SK-N-SH (cell line): Measurements from ENCODE around the gene ADAMTS20. TPM values are rescaled to one million over a fixed set of nuclear protein-coding genes. Genes with fewer than 3 reads are reported as not detected.

Experiments used
- CTCF ChIA-PET: fragments of 300-600, 350-600 bp; formaldehyde crosslinking; extraction: SDS; loops from one replicate; lab custom pipeline; 2021; lab: Yijun Ruan, JAX
- POLR2A ChIA-PET: fragments of 350-600 bp; sonication (Branson Sonifier 250); formaldehyde crosslinking; extraction: SDS; loops from one replicate; lab custom pipeline; 2020; ENCODE audit warnings: antibody characterized with exemption, inconsistent platforms; lab: Yijun Ruan, JAX
- DNase-seq: peaks from one replicate; pipeline ENCODE4 v3.0.0; 2012
- H2AFZ ChIP-seq: fragments of 200-600 bp; sonication (generic); 2 replicates; pipeline ENCODE4 v1.8.1; 2016; ENCODE audit warnings: antibody characterized with exemption, mild to moderate bottlenecking, low read depth
- H3F3A ChIP-seq: fragments of 200-600 bp; sonication (generic); replicated peaks from 2 replicates; pipeline ENCODE3; 2016; ENCODE audit warnings: antibody characterized with exemption, mild to moderate bottlenecking; ENCODE audit not compliant: insufficient read depth
- H3K27ac ChIP-seq, 2 experiments: fragments of 200-500 bp in 1 of 2; fragments of 200-600 bp in 1 of 2; sonication (Bioruptor generic) in 1 of 2; sonication (generic), shearing (Covaris generic) in 1 of 2; 2 replicates each; pipeline versions ENCODE4 v1.5.1 to v1.6.1; 2014 to 2016; ENCODE audit warnings: low read depth in 2 of 2, inconsistent platforms in 1 of 2, low read length in 1 of 2, mild to moderate bottlenecking in 1 of 2, mixed read lengths in 1 of 2
- H3K27me3 ChIP-seq: fragments of 200-600 bp; sonication (generic), shearing (Covaris generic); 2 replicates; pipeline ENCODE4 v1.6.1; 2016; ENCODE audit warnings: mixed run types; ENCODE audit not compliant: insufficient read depth
- H3K36me3 ChIP-seq, 2 experiments: fragments of 200-500 bp in 1 of 2; fragments of 200-600 bp in 1 of 2; sonication (Bioruptor generic) in 1 of 2; sonication (generic) in 1 of 2; replicated peaks in 1 of 2; 2 replicates each; pipeline versions ENCODE3 to v1.5.1; 2014 to 2016; ENCODE audit warnings: low read length in 1 of 2, mild to moderate bottlenecking in 1 of 2; ENCODE audit not compliant: insufficient read depth in 2 of 2, control insufficient read depth in 1 of 2
- H3K4me1 ChIP-seq, 2 experiments: fragments of 200-500 bp in 1 of 2; fragments of 200-600 bp in 1 of 2; sonication (Bioruptor generic) in 1 of 2; sonication (generic), shearing (Covaris generic) in 1 of 2; 2 replicates each; pipeline versions ENCODE4 v1.5.1 to v1.6.1; 2014 to 2016; ENCODE audit warnings: low read depth in 1 of 2, low read length in 1 of 2, mixed run types in 1 of 2; ENCODE audit not compliant: insufficient read depth in 2 of 2, control insufficient read depth in 1 of 2
- H3K4me2 ChIP-seq: fragments of 200-600 bp; sonication (generic), shearing (Covaris generic); 2 replicates; pipeline ENCODE4 v1.6.1; 2017; ENCODE audit warnings: mixed run types
- H3K4me3 ChIP-seq, 2 experiments: fragments of 200-500 bp in 1 of 2; fragments of 200-600 bp in 1 of 2; sonication (Bioruptor generic) in 1 of 2; sonication (generic), shearing (Covaris generic) in 1 of 2; 2 replicates each; pipeline versions ENCODE4 v1.5.1 to v1.8.1; 2014 to 2016; ENCODE audit warnings: low read depth in 2 of 2, inconsistent platforms in 1 of 2, low read length in 1 of 2, mild to moderate bottlenecking in 1 of 2, mixed read lengths in 1 of 2, moderate library complexity in 1 of 2
- H3K79me2 ChIP-seq: fragments of 200-600 bp; sonication (generic); 2 replicates; pipeline ENCODE4 v1.8.1; 2017; ENCODE audit warnings: mild to moderate bottlenecking; ENCODE audit not compliant: insufficient read depth
- H3K9ac ChIP-seq: fragments of 200-600 bp; sonication (generic); 2 replicates; pipeline ENCODE4 v1.6.1; 2017; ENCODE audit warnings: mixed run types
- H3K9me2 ChIP-seq: fragments of 200-600 bp; sonication (generic); 2 replicates; pipeline ENCODE4 v1.6.1; 2017; ENCODE audit warnings: mixed run types
- H3K9me3 ChIP-seq: fragments of 200-600 bp; sonication (generic); 2 replicates; pipeline ENCODE4 v1.6.1; 2017; ENCODE audit warnings: mixed run types, mild to moderate bottlenecking, moderate library complexity
- H4K20me1 ChIP-seq: fragments of 200-600 bp; sonication (generic); 2 replicates; pipeline ENCODE4 v1.6.1; 2017; ENCODE audit warnings: mild to moderate bottlenecking, mixed run types; ENCODE audit not compliant: insufficient read depth
- CHD2 ChIP-seq: fragments of 150-350 bp; IDR thresholded peaks from 2 replicates; pipeline ENCODE4 v1.6.1; 2018; ENCODE audit warnings: low read length; ENCODE audit not compliant: partially characterized antibody
- CTCF ChIP-seq: fragments of 200-600 bp; sonication (generic); IDR thresholded peaks from 2 replicates; pipeline ENCODE4 v1.6.1; 2017; ENCODE audit warnings: antibody characterized with exemption, mild to moderate bottlenecking, moderate library complexity
- EP300 ChIP-seq, 2 experiments: IDR thresholded peaks; 2 replicates each; pipeline versions ENCODE4 v1.4.0 to v1.6.1; 2012; ENCODE audit warnings: borderline replicate concordance in 1 of 2, low read depth in 1 of 2, low read length in 1 of 2
- FOSL2 ChIP-seq: IDR thresholded peaks from 2 replicates; pipeline ENCODE4 v1.4.0; 2012; ENCODE audit warnings: low read depth, mild to moderate bottlenecking, moderate library complexity, borderline replicate concordance
- FOXJ3 ChIP-seq: sonication (generic); formaldehyde crosslinking; IDR thresholded peaks from 2 replicates; pipeline ENCODE4 v1.5.1; 2020; ENCODE audit warnings: mild to moderate bottlenecking, missing genetic modification reagents
- FOXM1 ChIP-seq: IDR thresholded peaks from 2 replicates; pipeline ENCODE4 v1.4.0; 2012; ENCODE audit warnings: low read depth, mild to moderate bottlenecking
- MAX ChIP-seq: IDR thresholded peaks from 2 replicates; pipeline ENCODE4 v1.4.0; 2012; ENCODE audit warnings: low read depth
- MEF2A ChIP-seq: IDR thresholded peaks from 2 replicates; pipeline ENCODE4 v1.4.0; 2012; ENCODE audit warnings: low read depth, borderline replicate concordance
- MXI1 ChIP-seq: IDR thresholded peaks from 2 replicates; pipeline ENCODE4 v1.6.1; 2012; ENCODE audit warnings: mild to moderate bottlenecking, low read depth, low read length, improper control_type of control experiment
- NFIC ChIP-seq: IDR thresholded peaks from 2 replicates; pipeline ENCODE4 v1.4.0; 2012; ENCODE audit warnings: borderline replicate concordance
- NRF1 ChIP-seq: IDR thresholded peaks from 2 replicates; pipeline ENCODE4 v1.6.1; 2012; ENCODE audit warnings: low read depth, mild to moderate bottlenecking, low read length
- PBX3 ChIP-seq: IDR thresholded peaks from 2 replicates; pipeline ENCODE4; 2012
- POLR2AphosphoS5 ChIP-seq: IDR thresholded peaks from 2 replicates; pipeline ENCODE4 v1.6.1; 2012; ENCODE audit warnings: low read depth, low read length
- RAD21 ChIP-seq: IDR thresholded peaks from 2 replicates; pipeline ENCODE4 v1.6.1; 2012; ENCODE audit warnings: mild to moderate bottlenecking, low read length
- RFX5 ChIP-seq: IDR thresholded peaks from 2 replicates; pipeline ENCODE4 v1.6.1; 2012; ENCODE audit warnings: mild to moderate bottlenecking, improper control_type of control experiment, low read length
- RXRA ChIP-seq: IDR thresholded peaks from 2 replicates; pipeline ENCODE4 v1.4.0; 2012; ENCODE audit warnings: low read depth, mild to moderate bottlenecking, borderline replicate concordance
- SIN3A ChIP-seq: IDR thresholded peaks from 2 replicates; pipeline ENCODE4 v1.6.1; 2012; ENCODE audit warnings: low read depth, mild to moderate bottlenecking, low read length, moderate library complexity, borderline replicate concordance
- TAF1 ChIP-seq: IDR thresholded peaks from 2 replicates; pipeline ENCODE4 v1.6.1; 2012; ENCODE audit warnings: low read depth, mild to moderate bottlenecking, low read length, moderate library complexity, borderline replicate concordance
- TCF12 ChIP-seq: IDR thresholded peaks from 2 replicates; pipeline ENCODE4 v1.4.0; 2012
- TEAD4 ChIP-seq: IDR thresholded peaks from 2 replicates; pipeline ENCODE4 v1.4.0; 2012; ENCODE audit warnings: mild to moderate bottlenecking, borderline replicate concordance; ENCODE audit not compliant: insufficient read depth
- USF2 ChIP-seq: fragments of 150-350 bp; IDR thresholded peaks from 2 replicates; pipeline ENCODE4 v1.6.1; 2017; ENCODE audit warnings: antibody characterized with exemption, low read length, low read depth, borderline replicate concordance
- YY1 ChIP-seq: IDR thresholded peaks from 2 replicates; pipeline ENCODE4 v1.4.0; 2012; ENCODE audit warnings: low read depth, mild to moderate bottlenecking
- WGBS: methylation state at CpG from one replicate; pipeline ENCODE4 v1.1.6; 2017; ENCODE audit warnings: low lambda C conversion rate; 5-methylcytosine and 5-hydroxymethylcytosine counted together
- polyA plus RNA-seq, 3 experiments: library from polyadenylated mRNA; depleted of rRNA; stranded (reverse); fragments of >200 nt; gene quantifications; 2 replicates each; pipeline ENCODE4 v1.2.3, GENCODE V29; 2012
- TF ChIP-seq, protein P1 (sequence below): fragments of 150-350 bp; IDR thresholded peaks from 2 replicates; pipeline ENCODE4 v1.6.1; 2016; ENCODE audit warnings: mild to moderate bottlenecking, low read depth, low read length
- TF ChIP-seq, protein P2 (sequence below): IDR thresholded peaks from 2 replicates; pipeline ENCODE4 v1.4.0; 2012; ENCODE audit warnings: low read depth, borderline replicate concordance

The ADAMTS20 gene
- polyA plus RNA-seq, 1 of the 3 experiments (the other 2 are of a cell fraction) = not detected

- H3K36me3 ChIP-seq = no peaks in the 10 kb centered on the region
- 4% methylated on average over 2 of the region's 2 CpGs for WGBS
- no peak overlapping the region for H2AFZ ChIP-seq
- H3K4me1 ChIP-seq = peaks cover 4% of the 10 kb centered on the region in 2 experiments; a peak in 2 of 4 replicates
- CTCF ChIA-PET = interaction anchor here (0.8 to 1.5 kb wide), 5 partner anchors 14 to 850 kb away, joined by 3 to 8 read pairs (median 4); no protein-coding TSS in a partner anchor
- 0 out of 2 replicates have a peak overlapping the region, but pooled peaks have one; percentile 14 for H3K4me2 ChIP-seq
- H3K9me3 ChIP-seq = no peaks in the 10 kb centered on the region
- H3K9me2 ChIP-seq = no peaks in the 10 kb centered on the region
- POLR2A ChIA-PET = no interaction called here
- no peaks in the 10 kb centered on the region for H3K79me2 ChIP-seq
- H3K4me3 ChIP-seq = no peak overlapping the region
- peak; percentile 53 for DNase-seq
- H3K27ac ChIP-seq = peak overlapping the region; percentile 42 to 83; a peak in 3 of 4 replicates
- H3K9ac ChIP-seq = no peak overlapping the region
- H3F3A ChIP-seq = peaks cover 5% of the 10 kb centered on the region
- no peaks in the 10 kb centered on the region for H4K20me1 ChIP-seq
- H3K27me3 ChIP-seq = no peaks in the 10 kb centered on the region
- TF ChIP-seq USF2 = no peak
- peak; percentile 52; the same call in 1 of the 2 replicates for TF ChIP-seq NFIC
- TF ChIP-seq, protein P1, sequence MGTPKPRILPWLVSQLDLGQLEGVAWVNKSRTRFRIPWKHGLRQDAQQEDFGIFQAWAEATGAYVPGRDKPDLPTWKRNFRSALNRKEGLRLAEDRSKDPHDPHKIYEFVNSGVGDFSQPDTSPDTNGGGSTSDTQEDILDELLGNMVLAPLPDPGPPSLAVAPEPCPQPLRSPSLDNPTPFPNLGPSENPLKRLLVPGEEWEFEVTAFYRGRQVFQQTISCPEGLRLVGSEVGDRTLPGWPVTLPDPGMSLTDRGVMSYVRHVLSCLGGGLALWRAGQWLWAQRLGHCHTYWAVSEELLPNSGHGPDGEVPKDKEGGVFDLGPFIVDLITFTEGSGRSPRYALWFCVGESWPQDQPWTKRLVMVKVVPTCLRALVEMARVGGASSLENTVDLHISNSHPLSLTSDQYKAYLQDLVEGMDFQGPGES = no peak
- no peak for TF ChIP-seq TAF1
- peak; percentile 91; the same call in 1 of the 2 replicates for TF ChIP-seq FOSL2
- no peak for TF ChIP-seq MXI1
- TF ChIP-seq FOXJ3 (CRISPR knock-in tag) = peak; percentile 72; the same call in 1 of the 2 replicates
- no peak for TF ChIP-seq RFX5
- no peak for TF ChIP-seq CTCF
- TF ChIP-seq YY1 = no peak
- TF ChIP-seq MAX = no peak
- no peak for TF ChIP-seq MEF2A
- no peak for TF ChIP-seq RXRA
- peak; percentile 8; the same call in 1 of the 2 replicates for TF ChIP-seq RAD21
- peak; percentile 99 for TF ChIP-seq TCF12
- peak; percentile 97 for TF ChIP-seq PBX3
- TF ChIP-seq TEAD4 = peak; percentile 75; the same call in 1 of the 2 replicates
- no peak for TF ChIP-seq NRF1
- no peak for TF ChIP-seq SIN3A
- TF ChIP-seq CHD2 = peak; percentile 26
- TF ChIP-seq FOXM1 = peak; percentile 88
- TF ChIP-seq EP300 (IDR thresholded peaks at IDR 0.05; ENCODE audit: borderline replicate concordance in 1 of 2, low read depth in 1 of 2, low read length in 1 of 2) = peak; percentile 81 to 88
- TF ChIP-seq, protein P2, sequence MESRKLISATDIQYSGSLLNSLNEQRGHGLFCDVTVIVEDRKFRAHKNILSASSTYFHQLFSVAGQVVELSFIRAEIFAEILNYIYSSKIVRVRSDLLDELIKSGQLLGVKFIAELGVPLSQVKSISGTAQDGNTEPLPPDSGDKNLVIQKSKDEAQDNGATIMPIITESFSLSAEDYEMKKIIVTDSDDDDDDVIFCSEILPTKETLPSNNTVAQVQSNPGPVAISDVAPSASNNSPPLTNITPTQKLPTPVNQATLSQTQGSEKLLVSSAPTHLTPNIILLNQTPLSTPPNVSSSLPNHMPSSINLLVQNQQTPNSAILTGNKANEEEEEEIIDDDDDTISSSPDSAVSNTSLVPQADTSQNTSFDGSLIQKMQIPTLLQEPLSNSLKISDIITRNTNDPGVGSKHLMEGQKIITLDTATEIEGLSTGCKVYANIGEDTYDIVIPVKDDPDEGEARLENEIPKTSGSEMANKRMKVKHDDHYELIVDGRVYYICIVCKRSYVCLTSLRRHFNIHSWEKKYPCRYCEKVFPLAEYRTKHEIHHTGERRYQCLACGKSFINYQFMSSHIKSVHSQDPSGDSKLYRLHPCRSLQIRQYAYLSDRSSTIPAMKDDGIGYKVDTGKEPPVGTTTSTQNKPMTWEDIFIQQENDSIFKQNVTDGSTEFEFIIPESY = no peak
- peak; percentile 83; the same call in 1 of the 2 replicates for TF ChIP-seq POLR2AphosphoS5
Measured at GRCh38 chr12:43332977-43333640, 218.9 kb downstream of the ADAMTS20 start.
